Activated B cell treated with CpG ODN at 0.5 μM for 24 hours (primary cell): ENCODE results near the gene PIP4P1. TPM values are rescaled to one million over a fixed set of nuclear protein-coding genes. Genes with fewer than 3 reads are reported as not detected.
A peak's percentile ranks its signal among the peaks of the same experiment; 100 is the strongest.

Experiments
- ATAC-seq: fragments of 200-7000 bp; cut with Tn5 transposase; one replicate; pipeline ENCODE4 v1.10.0; 2021; ENCODE audit warnings: low read depth, mild to moderate bottlenecking, moderate library complexity
- CTCF ChIA-PET: fragments of 350-600 bp; sonication (Branson Sonifier 250); formaldehyde crosslinking; loops from one replicate; lab custom pipeline; 2021; ENCODE audit warnings: antibody characterized with exemption; lab: Charles Lee
- POLR2A ChIA-PET: fragments of 350-600 bp; sonication (Branson Sonifier 250); formaldehyde crosslinking; loops from one replicate; lab custom pipeline; 2021; ENCODE audit warnings: antibody characterized with exemption; lab: Charles Lee
- DNase-seq: peaks from one replicate; pipeline ENCODE4 v3.0.0; 2022
- H3K27ac Mint-ChIP-seq: one replicate; pipeline ENCODE4 v1.8.0; 2020; ENCODE audit warnings: mixed read lengths
- H3K27me3 Mint-ChIP-seq: one replicate; pipeline ENCODE4 v1.8.0; 2021; ENCODE audit warnings: mixed read lengths
- H3K36me3 Mint-ChIP-seq: one replicate; pipeline ENCODE4 v1.8.0; 2021; ENCODE audit warnings: low read depth, mixed read lengths
- H3K4me1 Mint-ChIP-seq: one replicate; pipeline ENCODE4 v1.8.0; 2021; ENCODE audit warnings: mixed read lengths
- H3K4me3 Mint-ChIP-seq: one replicate; pipeline ENCODE4 v1.8.0; 2020; ENCODE audit warnings: mild to moderate bottlenecking, mixed read lengths
- H3K9me3 Mint-ChIP-seq: one replicate; pipeline ENCODE4 v1.8.0; 2020; ENCODE audit warnings: mixed read lengths
- CTCF ChIP-seq: fragments of 200-600 bp; IDR thresholded peaks from one replicate; pipeline ENCODE4 v1.8.0; 2022; ENCODE audit warnings: antibody characterized with exemption, mild to moderate bottlenecking
- intact Hi-C: fragments of 100-400 bp; cut with micrococcal nuclease; formaldehyde crosslinking; loops from one replicate; pipeline ENCODE4 v1.15.1; 2024
- total RNA-seq: library from RNA; stranded (reverse); gene quantifications from 2 replicates; pipeline ENCODE4 v1.2.3, GENCODE V29; 2022

PIP4P1 gene
- total RNA-seq, 1 donor from 2014 or later: 87.3 TPM

GRCh38 chr14:20487396-20487725 lies 26.1 kb upstream of the PIP4P1 start:
- ATAC-seq: no peak
- H3K27me3 Mint-ChIP-seq: no peaks in the 10 kb centered on the region
- no peak for DNase-seq
- CTCF ChIA-PET: interaction anchor here (0.6 to 1.7 kb wide), 2 partner anchors 25 to 72 kb away, joined by 3 to 9 read pairs; no protein-coding TSS in a partner anchor
- POLR2A ChIA-PET: interaction anchor here (0.8 to 3.8 kb wide), 4 partner anchors 17 to 32 kb away, joined by 3 to 39 read pairs (median 4); partner anchors contain the start of genes APEX1 and PIP4P1
- TF ChIP-seq CTCF: no peak
- no peak overlapping the region for H3K4me3 Mint-ChIP-seq
- no peaks in the 10 kb centered on the region for H3K36me3 Mint-ChIP-seq
- no peak overlapping the region for H3K27ac Mint-ChIP-seq
- H3K9me3 Mint-ChIP-seq: no peaks in the 10 kb centered on the region
- intact Hi-C loops: no loop called here
- peaks cover 56% of the 10 kb centered on the region for H3K4me1 Mint-ChIP-seq

DNA sequence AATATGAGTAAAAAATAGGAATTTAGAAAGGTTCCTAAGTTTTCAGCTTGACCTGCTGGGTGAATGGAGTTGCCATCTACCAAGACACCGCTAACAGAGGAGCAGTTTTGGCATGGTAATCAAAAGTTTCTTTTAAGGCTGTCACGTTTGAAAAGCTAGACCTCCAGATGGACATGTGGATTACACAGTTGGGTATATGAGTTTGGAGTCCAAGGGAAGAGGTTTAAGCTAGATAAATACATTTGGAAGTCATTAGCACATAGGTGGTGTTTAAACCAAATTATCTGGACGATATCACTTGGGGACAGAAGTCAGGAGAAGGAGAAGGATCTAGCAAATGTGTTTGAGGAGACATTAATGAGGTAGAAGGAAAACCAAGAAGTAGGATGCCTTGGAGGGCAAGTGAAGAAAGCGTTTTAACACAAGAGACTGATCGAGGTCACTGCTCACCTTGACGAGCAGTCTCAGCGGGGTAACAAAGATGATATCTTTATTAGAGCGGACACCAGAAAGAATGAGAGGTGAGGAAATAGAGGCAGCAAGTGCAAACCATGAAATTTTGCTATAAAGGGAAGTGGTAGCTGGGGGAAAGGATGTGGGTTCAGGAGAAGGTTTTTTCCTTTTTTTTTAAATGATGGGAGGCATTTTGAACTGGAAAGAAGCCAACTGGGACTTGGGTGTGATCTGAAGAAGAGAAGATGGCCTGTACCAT lies 25.6 kb upstream of the PIP4P1 start:
- ChIA-PET POLR2A (interaction anchor here (0.8 to 1.3 kb wide), 3 partner anchors 17 to 32 kb away, joined by 3 to 4 read pairs (median 4); partner anchors contain the start of gene APEX1), CTCF (interaction anchor here (1.7 kb wide), 1 partner anchor 71 kb away, joined by 9 read pairs; no protein-coding TSS in a partner anchor)
- TF ChIP-seq CTCF: no peak
- H3K4me3 Mint-ChIP-seq: no peak overlapping the region
- intact Hi-C loops: no loop called here
- no peaks in the 10 kb centered on the region for H3K9me3 Mint-ChIP-seq
- peaks cover 54% of the 10 kb centered on the region for H3K4me1 Mint-ChIP-seq
- ATAC-seq (no peak), DNase-seq (no peak)
- H3K36me3 Mint-ChIP-seq: no peaks in the 10 kb centered on the region
- peak overlapping the region; percentile 51 for H3K27ac Mint-ChIP-seq
- H3K27me3 Mint-ChIP-seq: no peaks in the 10 kb centered on the region

DNA sequence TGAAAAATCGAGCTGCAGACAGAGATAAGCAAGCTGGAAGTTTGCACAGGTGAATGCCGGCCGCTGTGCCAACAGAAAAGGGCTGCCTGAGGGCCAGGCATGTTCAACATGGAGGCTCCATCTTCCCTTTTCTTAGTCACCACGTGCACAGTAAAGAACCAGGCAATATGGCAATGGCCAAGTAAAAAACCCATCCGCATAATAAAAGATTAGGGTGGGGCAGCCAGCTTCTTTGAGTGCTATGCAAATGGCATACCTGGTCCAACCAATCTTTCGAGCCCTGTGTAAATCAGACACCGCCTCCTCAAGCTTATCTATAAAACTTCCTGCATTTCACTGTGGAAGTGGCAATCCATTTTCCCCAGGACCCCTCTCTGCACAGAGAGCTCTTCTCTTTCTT lies 24.7 kb upstream of the PIP4P1 start:
- peaks cover 44% of the 10 kb centered on the region for H3K4me1 Mint-ChIP-seq
- intact Hi-C loops: no loop called here
- POLR2A ChIA-PET: no interaction called here

DNA sequence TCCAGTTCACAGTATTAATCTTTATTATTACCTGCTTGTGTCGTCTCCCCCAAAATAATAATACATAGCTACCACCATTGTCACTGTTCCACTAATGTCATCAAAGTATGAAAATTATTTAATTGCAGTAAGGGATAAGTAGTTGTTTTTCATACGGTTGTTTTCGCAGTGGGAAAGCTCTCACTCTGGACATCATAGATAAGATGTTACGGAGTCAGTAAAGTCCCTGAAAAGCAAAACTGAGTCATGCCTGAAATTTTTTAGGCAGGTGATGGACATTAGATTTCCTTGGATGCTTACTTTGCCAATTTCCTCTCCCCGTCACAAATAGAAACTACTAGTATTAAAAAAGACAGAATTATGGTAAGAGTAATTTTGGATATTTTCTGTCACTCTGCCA lies 21.1 kb upstream of the PIP4P1 start:
- CTCF ChIA-PET: no interaction called here
- ATAC-seq (no peak), DNase-seq (no peak)
- intact Hi-C loops: no loop called here
- no peak overlapping the region for H3K27ac Mint-ChIP-seq
- no peak for TF ChIP-seq CTCF
- no peak overlapping the region for H3K4me3 Mint-ChIP-seq
- peaks cover 24% of the 10 kb centered on the region for H3K4me1 Mint-ChIP-seq
- POLR2A ChIA-PET: interaction anchor here (0.9 to 1.1 kb wide), 3 partner anchors 9 to 27 kb away, joined by 3 read pairs; partner anchors contain the start of gene APEX1
- H3K36me3 Mint-ChIP-seq: peaks cover 14% of the 10 kb centered on the region
- no peaks in the 10 kb centered on the region for H3K9me3 Mint-ChIP-seq
- H3K27me3 Mint-ChIP-seq: no peaks in the 10 kb centered on the region

More for the DNA sequence above, 24.7 kb upstream of the PIP4P1 start:
- Mint-ChIP-seq H3K4me3 (no peak overlapping the region), H3K27me3 (no peaks in the 10 kb centered on the region), H3K27ac (no peak overlapping the region), H3K9me3 (no peaks in the 10 kb centered on the region), H3K36me3 (no peaks in the 10 kb centered on the region)
- DNase-seq (no peak), ATAC-seq (no peak)
- TF ChIP-seq CTCF: no peak
- CTCF ChIA-PET: no interaction called here

- peaks cover 49% of the 10 kb centered on the region for H3K36me3 Mint-ChIP-seq
- H3K9me3 Mint-ChIP-seq: no peaks in the 10 kb centered on the region
- TF ChIP-seq CTCF: no peak
- ChIA-PET POLR2A (interaction anchor here (0.6 to 2.6 kb wide), 4 partner anchors 9 to 66 kb away, joined by 3 to 9 read pairs (median 6); partner anchors contain the start of gene PNP), CTCF (interaction anchor here (3.9 kb wide), 1 partner anchor 64 kb away, joined by 13 read pairs; the partner anchor contains the start of gene TEP1)
- ATAC-seq (no peak), DNase-seq (no peak)
- H3K4me1 Mint-ChIP-seq: peaks cover 33% of the 10 kb centered on the region
- no peak overlapping the region for H3K27ac Mint-ChIP-seq
- H3K4me3 Mint-ChIP-seq: no peak overlapping the region
- no peaks in the 10 kb centered on the region for H3K27me3 Mint-ChIP-seq
- intact Hi-C loops: no loop called here
Measured at GRCh38 chr14:20478894-20479293, 17.7 kb upstream of the PIP4P1 start.
